GM12878 (cell line): ENCODE measurements around the gene VPREB1. TPM values are rescaled to one million over a fixed set of nuclear protein-coding genes. Genes with fewer than 3 reads are reported as not detected.

Source experiments
- ATAC-seq: fragments of 200-7000 bp; cut with Tn5 transposase; 3 replicates; pipeline ENCODE4 v1.9.1; 2020; ENCODE audit warnings: mild to moderate bottlenecking, moderate library complexity
- BruUV-seq: library from RNA; stranded (reverse); fragments of 400-500 nt; replicated peaks from 2 replicates; lab custom pipeline; 2021; lab: Mats Ljungman, UMichigan
- CTCF ChIA-PET: fragments of 300-600 bp; sonication (Branson Sonifier 250); formaldehyde crosslinking; extraction: SDS; loops from one replicate; lab custom pipeline; 2021; ENCODE audit warnings: inconsistent platforms; lab: Yijun Ruan, JAX
- POLR2A ChIA-PET: fragments of 350-600 bp; formaldehyde crosslinking; extraction: SDS; loops from one replicate; lab custom pipeline; 2021; ENCODE audit warnings: inconsistent platforms; lab: Charles Lee
- RAD21 ChIA-PET: fragments of 300-600 bp; sonication (Branson Sonifier 250); formaldehyde crosslinking; loops from one replicate; lab custom pipeline; 2023; ENCODE audit warnings: antibody characterized with exemption; ENCODE audit not compliant: unreplicated experiment; lab: Charles Lee
- SMC1A ChIA-PET: fragments of 300-600 bp; sonication (Branson Sonifier 250); formaldehyde crosslinking; loops from one replicate; lab custom pipeline; 2023; ENCODE audit not compliant: unreplicated experiment, uncharacterized antibody; lab: Charles Lee
- DNase-seq: peaks from one replicate; pipeline ENCODE4 v3.0.0-alpha.2; 2011; ENCODE audit warnings: low read depth, low spot score
- FAIRE-seq: peaks from 3 replicates; lab custom pipeline; 2011; peaks lifted over from hg19 to GRCh38; lab: Jason Lieb, UNC
- H2AFZ ChIP-seq: 2 replicates; pipeline ENCODE4 v1.6.0; 2011; ENCODE audit warnings: low read depth, low read length, control low read depth; ENCODE audit not compliant: control insufficient read depth
- H3K27ac ChIP-seq: 2 replicates; pipeline ENCODE4 v1.5.1; 2011; ENCODE audit warnings: control low read depth; ENCODE audit not compliant: control insufficient read depth, insufficient read depth
- H3K27me3 ChIP-seq, 2 experiments: replicated peaks in 1 of 2; 2 replicates each; pipeline versions ENCODE4 v1.6.0 to v1.6.1; 2011; ENCODE audit warnings: low read length in 1 of 2; ENCODE audit not compliant: control insufficient read depth in 2 of 2, insufficient read depth in 2 of 2
- H3K36me3 ChIP-seq, 2 experiments: 2 replicates each; pipeline ENCODE4 v1.5.1; 2011; ENCODE audit warnings: low read length in 1 of 2; ENCODE audit not compliant: control insufficient read depth in 2 of 2, insufficient read depth in 2 of 2
- H3K4me1 ChIP-seq: 2 replicates; pipeline ENCODE4 v1.6.1; 2011; ENCODE audit warnings: mild to moderate bottlenecking, low read length, moderate library complexity, mixed read lengths; ENCODE audit not compliant: control insufficient read depth, insufficient read depth
- H3K4me2 ChIP-seq: 2 replicates; pipeline ENCODE4 v1.6.0; 2011; ENCODE audit warnings: control low read depth; ENCODE audit not compliant: control insufficient read depth, insufficient read depth
- H3K4me3 ChIP-seq: fragments of 200-600 bp; sonication (generic); 2 replicates; pipeline ENCODE4 v1.5.1; 2016
- H3K79me2 ChIP-seq: 2 replicates; pipeline ENCODE4 v1.6.0; 2011; ENCODE audit warnings: low read length; ENCODE audit not compliant: control insufficient read depth, insufficient read depth
- H3K9ac ChIP-seq: 2 replicates; pipeline ENCODE4 v1.8.0; 2011; ENCODE audit warnings: low read length, control low read depth, mixed read lengths; ENCODE audit not compliant: control insufficient read depth, insufficient read depth
- H3K9me3 ChIP-seq: replicated peaks from 3 replicates; pipeline ENCODE4 v1.5.1; 2011; ENCODE audit warnings: mild to moderate bottlenecking, low read length; ENCODE audit not compliant: control insufficient read depth, insufficient read depth
- H4K20me1 ChIP-seq: 2 replicates; pipeline ENCODE4 v1.6.0; 2011; ENCODE audit not compliant: control insufficient read depth, insufficient read depth
- BCL11A ChIP-seq: IDR thresholded peaks from 2 replicates; pipeline ENCODE4 v1.6.1; 2011; ENCODE audit warnings: low read depth, low read length
- CHD4 ChIP-seq: fragments of 200-600 bp; sonication (generic); IDR thresholded peaks from 2 replicates; pipeline ENCODE4 v1.6.1; 2016; ENCODE audit warnings: mild to moderate bottlenecking
- CREB1 ChIP-seq: IDR thresholded peaks from 2 replicates; pipeline ENCODE4 v1.6.1; 2012; ENCODE audit warnings: low read depth, mild to moderate bottlenecking, inconsistent platforms
- IRF4 ChIP-seq: IDR thresholded peaks from 2 replicates; pipeline ENCODE4 v1.6.1; 2011; ENCODE audit warnings: low read depth, low read length
- KDM1A ChIP-seq: fragments of 200-600 bp; sonication (generic); IDR thresholded peaks from 2 replicates; pipeline ENCODE4 v1.6.1; 2016; ENCODE audit warnings: borderline replicate concordance
- NFXL1 ChIP-seq: fragments of 450-650 bp; IDR thresholded peaks from 2 replicates; pipeline ENCODE4 v1.6.1; 2017; ENCODE audit warnings: antibody characterized with exemption, mild to moderate bottlenecking, borderline replicate concordance
- NR2C1 ChIP-seq: fragments of 450-650 bp; IDR thresholded peaks from 2 replicates; pipeline ENCODE4 v1.6.1; 2017; ENCODE audit warnings: antibody characterized with exemption, mild to moderate bottlenecking, moderate library complexity
- POLR2A ChIP-seq: IDR thresholded peaks from 2 replicates; pipeline ENCODE4 v1.6.1; 2011; ENCODE audit warnings: low read depth, mild to moderate bottlenecking, low read length
- RUNX3 ChIP-seq: IDR thresholded peaks from 2 replicates; pipeline ENCODE4 v1.6.1; 2012; ENCODE audit warnings: low read length, inconsistent platforms
- SMAD5 ChIP-seq: IDR thresholded peaks from 2 replicates; pipeline ENCODE4 v1.6.1; 2016; ENCODE audit warnings: antibody characterized with exemption, low read depth
- WGBS: methylation state at CpG from one replicate; pipeline ENCODE4 v1.1.6; 2016; ENCODE audit warnings: low lambda C conversion rate; ENCODE audit not compliant: insufficient replicate concordance, insufficient coverage; ENCODE audit errors: missing lambda C conversion rate; 5-methylcytosine and 5-hydroxymethylcytosine counted together
- in situ Hi-C: fragments of 300-500 bp; cut with MboI; formaldehyde crosslinking; loops from 9 replicates; pipeline ENCODE4 v1.14.3; 2018; ENCODE audit warnings: mixed read lengths
- intact Hi-C: fragments of 100-400 bp; cut with micrococcal nuclease; formaldehyde crosslinking; loops from one replicate; pipeline ENCODE4 v1.14.2; 2022; ENCODE audit not compliant: unreplicated experiment
- polyA plus RNA-seq, 11 experiments: library from polyadenylated mRNA; depleted of rRNA in 4 of 11; unstranded in 6 of 11; stranded (reverse) in 5 of 11; fragments of >200 nt; fragmentation: Nextera tagmentation in 4 of 11; fragmentation: Illumina TruSeq in 1 of 11; extraction: Ambion mirVana in 4 of 11; extraction: Trizol in 1 of 11; gene quantifications; 1 replicate in 1 of 11; 2 replicates in 10 of 11; pipeline versions ENCODE4 v1.2.1 to v1.2.3, GENCODE V29; 2011 to 2016; ENCODE audit warnings: inconsistent platforms in 2 of 11, missing spikeins in 2 of 11, low read depth in 1 of 11
- total RNA-seq, 4 experiments: library from RNA; depleted of rRNA in 3 of 4; stranded (reverse); fragments of >200 nt in 3 of 4; fragmentation: Illumina TruSeq in 1 of 4; extraction: Trizol in 1 of 4; gene quantifications; 2 replicates each; pipeline versions ENCODE4 v1.2.1 to v1.2.3, GENCODE V29; 2013 to 2021

The VPREB1 gene
- total and polyA plus RNA-seq, 10 of the 15 experiments (the other 5 are each of a cell fraction or from before 2014, with no cell fraction given): not detected

DNA sequence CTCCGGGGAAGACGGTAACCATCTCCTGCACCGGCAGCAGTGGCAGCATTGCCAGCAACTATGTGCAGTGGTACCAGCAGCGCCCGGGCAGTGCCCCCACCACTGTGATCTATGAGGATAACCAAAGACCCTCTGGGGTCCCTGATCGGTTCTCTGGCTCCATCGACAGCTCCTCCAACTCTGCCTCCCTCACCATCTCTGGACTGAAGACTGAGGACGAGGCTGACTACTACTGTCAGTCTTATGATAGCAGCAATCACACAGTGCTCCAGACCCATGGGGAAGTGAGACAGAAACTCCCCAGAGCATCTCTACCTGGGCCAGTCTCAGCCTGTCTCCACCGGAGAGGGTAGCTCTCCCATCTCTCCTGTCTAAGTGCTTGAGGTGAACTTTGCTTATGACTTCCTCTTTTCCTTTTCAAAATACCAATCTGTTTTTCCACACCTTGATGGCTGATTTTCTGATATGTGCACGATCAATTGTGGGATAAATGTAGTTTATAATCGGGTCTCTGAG is 48.5 kb upstream of the VPREB1 start (continued):
- TF ChIP-seq NFXL1 (no peak), BCL11A (no peak), IRF4 (no peak), RUNX3 (no peak), NR2C1 (no peak), CHD4 (no peak), POLR2A (no peak), CREB1 (no peak), KDM1A (no peak)

GRCh38 chr22:22196833-22197477 is 47.6 kb upstream of the VPREB1 start:
- ATAC-seq (no peak), DNase-seq (no peak), FAIRE-seq (no peak)
- Histone ChIP-seq H3K9ac (no peak overlapping the region), H3K4me2 (no peak overlapping the region), H3K9me3 (no peaks in the 10 kb centered on the region), H3K27me3 (no peaks in the 10 kb centered on the region), H3K79me2 (peaks cover 3% of the 10 kb centered on the region), H3K4me3 (no peak overlapping the region), H3K4me1 (peaks cover 25% of the 10 kb centered on the region), H3K36me3 (no peaks in the 10 kb centered on the region), H3K27ac (no peak overlapping the region), H4K20me1 (no peaks in the 10 kb centered on the region), H2AFZ (no peak overlapping the region)
- ChIA-PET RAD21 (interaction anchor here (1.2 to 3.6 kb wide), 12 partner anchors 11 to 167 kb away, joined by 4 to 27 read pairs (median 11); no protein-coding TSS in a partner anchor), CTCF (interaction anchor here (0.9 to 3.6 kb wide), 18 partner anchors 10 to 358 kb away, joined by 3 to 43 read pairs (median 14); no protein-coding TSS in a partner anchor), POLR2A (interaction anchor here (1.5 to 2.8 kb wide), 2 partner anchors 86 to 99 kb away, joined by 3 to 13 read pairs; no protein-coding TSS in a partner anchor), SMC1A (interaction anchor here (1.3 to 3.4 kb wide), 13 partner anchors 9 to 170 kb away, joined by 3 to 33 read pairs (median 14); no protein-coding TSS in a partner anchor)
- no TSS peak for BruUV-seq
- WGBS: 62% methylated on average over 5 of the region's 5 CpGs
- intact Hi-C loops (no loop called here), in situ Hi-C loops (loop anchor here (5.0 kb wide), 3 partner anchors 40 to 755 kb away; no protein-coding TSS in a partner anchor)
- no peak for TF ChIP-seq SMAD5
